ENCODE results near the gene GABRB1. TPM values are rescaled to one million over a fixed set of nuclear protein-coding genes. Genes with fewer than 3 reads are reported as not detected.

Gene GABRB1
- total RNA-seq, 4 donors from 2014 or later = not detected

DNA sequence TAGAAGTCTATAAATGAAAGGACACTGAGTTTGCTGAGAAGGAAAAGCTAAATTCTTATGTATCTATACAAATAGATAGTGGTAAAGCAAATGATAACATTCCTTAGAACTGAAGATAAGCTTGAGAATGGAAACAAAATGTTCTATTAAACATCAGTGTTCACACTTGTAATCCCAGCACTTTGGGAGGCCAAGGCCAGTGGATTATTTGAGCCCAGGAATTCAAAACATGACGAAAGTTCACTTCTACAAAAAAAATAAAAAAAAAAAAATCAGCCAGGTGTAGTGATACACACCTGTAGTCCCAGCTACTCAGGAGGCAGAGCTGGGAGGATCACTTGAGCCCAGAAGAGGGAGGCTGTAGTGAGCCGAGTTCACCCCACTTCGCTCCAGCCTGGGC, 232.4 kb downstream of the GABRB1 start:
- WGBS, 2 donors (ENCODE audit: low coverage in 1 of 2) = 86 to 93% methylated on average over 2 to 3 of the region's 3 CpGs
- TF ChIP-seq POLR2A (IDR thresholded peaks at IDR 0.05) (no peak), POLR2AphosphoS5 (IDR thresholded peaks at IDR 0.05) (no peak), EP300 (IDR thresholded peaks at IDR 0.05) (no peak)
- TF ChIP-seq, protein P1, sequence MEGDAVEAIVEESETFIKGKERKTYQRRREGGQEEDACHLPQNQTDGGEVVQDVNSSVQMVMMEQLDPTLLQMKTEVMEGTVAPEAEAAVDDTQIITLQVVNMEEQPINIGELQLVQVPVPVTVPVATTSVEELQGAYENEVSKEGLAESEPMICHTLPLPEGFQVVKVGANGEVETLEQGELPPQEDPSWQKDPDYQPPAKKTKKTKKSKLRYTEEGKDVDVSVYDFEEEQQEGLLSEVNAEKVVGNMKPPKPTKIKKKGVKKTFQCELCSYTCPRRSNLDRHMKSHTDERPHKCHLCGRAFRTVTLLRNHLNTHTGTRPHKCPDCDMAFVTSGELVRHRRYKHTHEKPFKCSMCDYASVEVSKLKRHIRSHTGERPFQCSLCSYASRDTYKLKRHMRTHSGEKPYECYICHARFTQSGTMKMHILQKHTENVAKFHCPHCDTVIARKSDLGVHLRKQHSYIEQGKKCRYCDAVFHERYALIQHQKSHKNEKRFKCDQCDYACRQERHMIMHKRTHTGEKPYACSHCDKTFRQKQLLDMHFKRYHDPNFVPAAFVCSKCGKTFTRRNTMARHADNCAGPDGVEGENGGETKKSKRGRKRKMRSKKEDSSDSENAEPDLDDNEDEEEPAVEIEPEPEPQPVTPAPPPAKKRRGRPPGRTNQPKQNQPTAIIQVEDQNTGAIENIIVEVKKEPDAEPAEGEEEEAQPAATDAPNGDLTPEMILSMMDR (IDR thresholded peaks at IDR 0.05) = no peak
- H3K4me3 ChIP-seq = no peak overlapping the region
- no peaks in the 10 kb centered on the region for H3K27me3 ChIP-seq
- ATAC-seq = no peak
- no peak overlapping the region for H3K27ac ChIP-seq
- no peaks in the 10 kb centered on the region for H3K4me1 ChIP-seq
- H3K36me3 ChIP-seq = no peaks in the 10 kb centered on the region
- no peaks in the 10 kb centered on the region for H3K9me3 ChIP-seq

GRCh38 chr4:47270201-47270888, 239.0 kb downstream of the GABRB1 start:
- H3K4me3 ChIP-seq = no peak overlapping the region
- TF ChIP-seq, protein P1 (IDR thresholded peaks at IDR 0.05) = no peak
- TF ChIP-seq POLR2A (IDR thresholded peaks at IDR 0.05) (no peak), POLR2AphosphoS5 (IDR thresholded peaks at IDR 0.05) (no peak), EP300 (IDR thresholded peaks at IDR 0.05) (no peak)
- no peak overlapping the region for H3K27ac ChIP-seq
- 28 to 32% methylated on average over 2 of the region's 2 CpGs for WGBS, 2 donors (ENCODE audit: low coverage in 1 of 2)
- no peak for ATAC-seq
- H3K4me1 ChIP-seq = no peaks in the 10 kb centered on the region
- no peaks in the 10 kb centered on the region for H3K27me3 ChIP-seq
- H3K36me3 ChIP-seq = no peaks in the 10 kb centered on the region
- H3K9me3 ChIP-seq = no peaks in the 10 kb centered on the region

DNA sequence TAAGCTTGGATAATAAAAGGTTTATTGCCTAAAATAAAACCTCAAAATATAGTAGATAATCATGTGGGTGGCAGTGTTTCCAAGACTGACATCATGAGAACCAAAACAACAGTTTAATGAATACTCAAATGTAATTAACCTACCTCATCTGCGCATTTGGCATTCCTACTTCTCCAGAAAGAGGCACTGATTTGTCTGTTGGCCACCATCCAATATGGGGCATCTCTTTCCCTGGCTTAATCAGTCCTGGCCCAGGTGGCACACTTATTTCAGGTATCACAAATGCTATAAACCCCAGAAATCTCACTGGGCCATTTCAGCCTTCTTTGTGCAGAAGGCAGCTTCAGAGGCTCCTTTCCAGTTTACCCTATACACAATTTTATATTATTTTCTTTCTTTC, 239.9 kb downstream of the GABRB1 start:
- Histone ChIP-seq H3K36me3 (no peaks in the 10 kb centered on the region), H3K4me3 (no peak overlapping the region), H3K27me3 (no peaks in the 10 kb centered on the region), H3K4me1 (no peaks in the 10 kb centered on the region), H3K27ac (no peak overlapping the region), H3K9me3 (no peaks in the 10 kb centered on the region)
- 79 to 92% methylated on average over 1 of the region's 1 CpG for WGBS, 2 donors (ENCODE audit: low coverage in 1 of 2)
- no peak for ATAC-seq
- TF ChIP-seq POLR2A (IDR thresholded peaks at IDR 0.05) = no peak
- no peak for TF ChIP-seq POLR2AphosphoS5 (IDR thresholded peaks at IDR 0.05)
- TF ChIP-seq, protein P1 (IDR thresholded peaks at IDR 0.05) = no peak
- TF ChIP-seq EP300 (IDR thresholded peaks at IDR 0.05) = no peak

DNA sequence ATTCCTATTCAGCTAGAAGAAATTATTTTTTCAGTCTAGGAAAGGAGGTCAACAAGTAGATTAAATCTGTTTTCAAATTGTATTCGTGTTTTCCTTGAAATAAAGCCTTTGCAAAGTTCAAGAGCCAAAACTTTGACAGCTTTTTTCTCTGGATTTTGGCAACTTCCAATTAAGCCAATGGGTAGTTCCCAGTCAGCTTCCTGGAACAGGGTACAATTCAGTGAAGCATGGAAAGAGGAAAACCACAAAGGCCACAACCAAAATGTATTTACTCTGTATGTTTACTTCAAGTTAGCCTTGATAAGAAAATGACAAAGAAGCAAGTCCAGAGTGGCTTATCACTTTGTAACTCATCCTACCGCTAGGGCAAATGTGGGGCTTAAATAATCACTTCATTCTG, 243.5 kb downstream of the GABRB1 start:
- Histone ChIP-seq H3K4me3 (no peak overlapping the region), H3K4me1 (no peaks in the 10 kb centered on the region), H3K36me3 (no peaks in the 10 kb centered on the region), H3K27ac (no peak overlapping the region), H3K9me3 (no peaks in the 10 kb centered on the region), H3K27me3 (no peaks in the 10 kb centered on the region)
- no peak for ATAC-seq
- TF ChIP-seq, protein P1 (IDR thresholded peaks at IDR 0.05) = no peak
- TF ChIP-seq POLR2A (IDR thresholded peaks at IDR 0.05) = no peak
- TF ChIP-seq POLR2AphosphoS5 (IDR thresholded peaks at IDR 0.05) = no peak
- no peak for TF ChIP-seq EP300 (IDR thresholded peaks at IDR 0.05)
- 63 to 71% methylated on average over 2 of the region's 2 CpGs for WGBS, 2 donors (ENCODE audit: low coverage in 1 of 2)

GRCh38 chr4:47275595-47275994, 244.2 kb downstream of the GABRB1 start:
- no peaks in the 10 kb centered on the region for H3K27me3 ChIP-seq
- H3K9me3 ChIP-seq = no peaks in the 10 kb centered on the region
- H3K4me1 ChIP-seq = no peaks in the 10 kb centered on the region
- 60 to 71% methylated on average over 2 of the region's 2 CpGs for WGBS, 2 donors (ENCODE audit: low coverage in 1 of 2)
- no peaks in the 10 kb centered on the region for H3K36me3 ChIP-seq
- no peak for ATAC-seq
- H3K4me3 ChIP-seq = no peak overlapping the region
- H3K27ac ChIP-seq = no peak overlapping the region
- TF ChIP-seq EP300 (IDR thresholded peaks at IDR 0.05) (no peak), POLR2A (IDR thresholded peaks at IDR 0.05) (no peak), POLR2AphosphoS5 (IDR thresholded peaks at IDR 0.05) (no peak)
- TF ChIP-seq, protein P1 (IDR thresholded peaks at IDR 0.05) = no peak
